HFF-Myc (cell line): ENCODE results near the gene SF3B2.
"Not testable (repeated sequence)": the region's sequence is repeated elsewhere in the genome, so short reads cannot be mapped to it uniquely, and the experiment has no call there.

Experiments used
- DNase-seq: peaks from one replicate; pipeline ENCODE4 v3.0.0-alpha.2; 2011; ENCODE audit warnings: low read depth; ENCODE audit errors: extremely low read depth
- H3K4me3 ChIP-seq: replicated peaks from 2 replicates; pipeline ENCODE4 v1.5.1; 2011; ENCODE audit warnings: low read depth, mild to moderate bottlenecking, control low read depth, low read length
- TF ChIP-seq, protein P1 (sequence below): IDR thresholded peaks from 2 replicates; pipeline ENCODE4 v1.5.1; 2012; ENCODE audit warnings: mild to moderate bottlenecking, low read depth, low read length, control low read depth; ENCODE audit errors: missing control alignments

The SF3B2 gene

GRCh38 chr11:66007201-66007634 lies 44.9 kb upstream of the SF3B2 start:
- no peak for DNase-seq
- TF ChIP-seq, protein P1, sequence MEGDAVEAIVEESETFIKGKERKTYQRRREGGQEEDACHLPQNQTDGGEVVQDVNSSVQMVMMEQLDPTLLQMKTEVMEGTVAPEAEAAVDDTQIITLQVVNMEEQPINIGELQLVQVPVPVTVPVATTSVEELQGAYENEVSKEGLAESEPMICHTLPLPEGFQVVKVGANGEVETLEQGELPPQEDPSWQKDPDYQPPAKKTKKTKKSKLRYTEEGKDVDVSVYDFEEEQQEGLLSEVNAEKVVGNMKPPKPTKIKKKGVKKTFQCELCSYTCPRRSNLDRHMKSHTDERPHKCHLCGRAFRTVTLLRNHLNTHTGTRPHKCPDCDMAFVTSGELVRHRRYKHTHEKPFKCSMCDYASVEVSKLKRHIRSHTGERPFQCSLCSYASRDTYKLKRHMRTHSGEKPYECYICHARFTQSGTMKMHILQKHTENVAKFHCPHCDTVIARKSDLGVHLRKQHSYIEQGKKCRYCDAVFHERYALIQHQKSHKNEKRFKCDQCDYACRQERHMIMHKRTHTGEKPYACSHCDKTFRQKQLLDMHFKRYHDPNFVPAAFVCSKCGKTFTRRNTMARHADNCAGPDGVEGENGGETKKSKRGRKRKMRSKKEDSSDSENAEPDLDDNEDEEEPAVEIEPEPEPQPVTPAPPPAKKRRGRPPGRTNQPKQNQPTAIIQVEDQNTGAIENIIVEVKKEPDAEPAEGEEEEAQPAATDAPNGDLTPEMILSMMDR: no peak
- H3K4me3 ChIP-seq: no peak overlapping the region

DNA sequence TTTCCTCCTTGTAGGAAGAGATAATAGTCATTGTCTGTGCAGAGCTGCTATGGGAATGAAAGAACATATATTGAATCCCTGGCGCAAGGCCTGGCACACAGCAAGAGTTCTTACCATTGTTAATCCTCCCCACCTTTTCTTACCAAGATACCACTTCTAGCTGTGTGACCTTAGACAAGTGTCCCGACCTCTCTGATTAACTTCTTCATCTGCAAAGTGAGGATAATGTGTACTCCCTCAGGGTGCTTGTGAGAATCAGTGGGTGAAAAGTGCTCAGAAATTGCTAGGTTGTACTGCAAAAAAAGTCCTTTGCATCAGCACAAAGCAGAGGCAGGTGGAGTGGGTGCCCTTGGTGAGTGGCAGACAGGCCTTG lies 44.1 kb upstream of the SF3B2 start:
- TF ChIP-seq, protein P1: no peak
- H3K4me3 ChIP-seq: no peak overlapping the region
- DNase-seq: no peak

- no peak for DNase-seq
- TF ChIP-seq, protein P1: no peak
- no peak overlapping the region for H3K4me3 ChIP-seq
These were observed 43.6 kb upstream of the SF3B2 start for GRCh38 chr11:66008468-66009101.

DNA sequence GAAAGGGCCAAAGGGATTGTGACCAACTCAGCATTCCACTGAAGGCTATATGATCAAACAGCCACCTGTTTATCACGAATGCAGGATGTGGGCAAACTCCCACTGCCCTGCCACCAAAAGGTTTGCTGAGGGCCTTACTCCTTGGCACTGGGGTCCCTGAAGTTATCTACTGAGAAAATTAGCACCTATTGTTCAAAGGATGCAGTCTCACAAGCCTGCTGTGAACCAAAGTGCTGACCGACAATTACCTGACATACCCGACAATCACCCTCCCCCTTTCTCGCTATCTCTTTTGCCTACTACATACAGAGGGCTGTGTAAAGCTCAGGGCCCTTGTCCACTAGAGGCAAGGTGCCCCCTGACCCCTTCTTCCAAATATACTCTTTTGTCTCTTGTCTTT lies 42.1 kb upstream of the SF3B2 start:
- not testable (repeated sequence) for H3K4me3 ChIP-seq, DNase-seq

DNA sequence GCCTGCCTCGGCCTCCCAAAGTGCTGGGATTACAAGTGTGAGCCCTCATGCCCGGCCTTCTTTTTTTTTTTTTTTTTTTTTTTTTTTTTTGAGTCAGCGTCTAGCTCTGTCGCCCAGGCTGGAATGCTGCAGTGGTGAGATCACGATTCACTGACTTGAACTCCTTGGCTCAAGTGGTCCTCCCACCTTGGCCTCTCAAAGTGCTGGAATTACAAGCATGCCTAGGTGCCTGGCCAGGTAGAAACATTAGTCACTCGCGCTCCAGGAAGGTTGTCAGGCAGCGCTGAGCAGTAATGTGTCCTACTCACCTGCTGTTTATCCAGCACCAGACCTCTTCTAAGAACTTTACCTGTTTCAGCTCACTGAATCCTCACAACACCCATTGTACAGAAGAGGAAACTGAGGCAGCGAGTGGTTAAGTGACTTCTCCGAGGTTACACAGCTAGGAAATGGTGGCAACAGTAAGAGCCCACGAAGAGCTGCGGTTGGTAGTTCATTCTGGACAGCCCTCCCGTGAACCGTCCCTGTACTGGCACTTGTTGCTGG lies 40.9 kb upstream of the SF3B2 start:
- TF ChIP-seq, protein P1: no peak
- no peak overlapping the region for H3K4me3 ChIP-seq
- no peak for DNase-seq

- no peak within 1 kb of the TSS for H3K4me3 ChIP-seq
- DNase-seq: no peak
- TF ChIP-seq, protein P1: no peak
These were observed 40.3 kb upstream of the SF3B2 start, which contains the start of gene CST6 for GRCh38 chr11:66011785-66012303. TSS of gene CST6 (plus strand) at chr11:66012008. CDS start at chr11:66012045, 37 bp downstream.

DNA sequence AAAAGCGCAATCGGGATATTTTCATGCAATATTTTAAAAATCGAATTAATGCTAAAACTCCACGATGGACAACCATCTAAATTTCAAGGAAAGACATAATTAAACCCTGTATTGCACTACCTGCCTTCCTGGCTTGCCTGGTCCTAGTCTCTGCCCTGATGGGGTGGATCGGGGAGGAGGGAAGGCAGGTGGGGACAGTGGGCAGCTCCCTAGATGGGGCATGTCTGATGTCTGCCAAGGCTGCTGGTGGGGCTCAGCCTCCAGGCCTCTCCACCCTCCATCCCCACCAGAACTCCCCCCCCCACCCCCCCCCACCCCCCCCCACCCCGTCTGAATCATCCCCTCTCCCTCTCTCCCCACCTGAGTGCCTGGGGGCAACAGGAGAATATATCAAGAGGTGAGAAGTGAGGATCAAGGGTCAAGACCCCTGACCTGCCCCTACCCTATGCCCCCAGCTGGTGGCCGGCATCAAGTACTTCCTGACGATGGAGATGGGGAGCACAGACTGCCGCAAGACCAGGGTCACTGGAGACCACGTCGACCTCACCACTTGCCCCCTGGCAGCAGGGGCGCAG lies 39.7 kb upstream of the SF3B2 start:
- TF ChIP-seq, protein P1: no peak
- H3K4me3 ChIP-seq: no peak overlapping the region
- DNase-seq: no peak
